ENCODE results near the gene CHCT1. TPM values are rescaled to one million over a fixed set of nuclear protein-coding genes. Genes with fewer than 3 reads are reported as not detected.

The CHCT1 gene
- polyA plus RNA-seq, 1 of the 3 experiments (the other 2 are of a cell fraction), result not detected

DNA sequence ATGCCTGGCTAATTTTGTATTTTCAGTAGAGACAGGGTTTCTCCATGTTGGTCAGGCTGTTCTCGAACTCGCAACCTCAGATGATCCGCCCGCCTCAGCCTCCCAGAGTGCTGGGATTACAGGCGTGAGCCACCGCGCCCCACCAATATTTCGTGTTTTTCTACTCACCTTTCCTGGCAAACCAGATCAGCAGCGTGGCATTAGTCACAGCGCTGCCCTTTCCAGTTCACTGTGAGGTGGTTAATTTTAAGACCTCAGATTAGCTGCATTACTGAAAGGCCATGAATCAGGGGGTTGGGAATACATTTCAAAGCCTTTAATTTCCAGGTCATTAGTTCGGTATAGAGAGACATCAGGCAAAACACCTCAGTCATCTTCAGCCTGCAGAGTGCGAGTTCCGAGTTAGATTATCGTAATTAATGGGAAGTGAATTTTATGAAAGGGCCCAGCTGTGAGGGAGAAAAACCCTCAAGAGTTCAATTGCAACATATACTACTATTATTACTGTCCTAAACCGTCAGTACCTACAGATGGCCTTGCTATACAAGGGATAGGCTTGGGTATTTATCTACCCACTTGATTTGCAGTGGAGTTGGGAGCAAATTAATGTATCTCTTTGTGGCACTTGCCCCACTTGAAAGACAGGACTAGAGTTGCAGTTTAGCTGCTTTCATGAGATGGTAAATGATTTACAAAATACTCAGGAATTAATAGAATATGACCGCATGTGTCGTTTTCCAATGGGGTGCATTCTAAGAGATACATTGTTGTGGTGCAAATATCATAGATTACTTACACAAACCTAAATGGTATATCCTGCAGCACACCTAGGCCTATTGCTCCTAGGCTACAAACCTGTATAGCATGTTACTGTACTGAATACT lies 28.2 kb upstream of the CHCT1 start:
- H3K9me2 ChIP-seq, result no peaks in the 10 kb centered on the region
- H3K9me3 ChIP-seq, result no peaks in the 10 kb centered on the region
- ChIA-PET POLR2A (no interaction called here), CTCF (interaction anchor here (1.0 to 2.1 kb wide), 2 partner anchors 27 to 163 kb away, joined by 3 to 6 read pairs; no protein-coding TSS in a partner anchor)
- no peak for TF ChIP-seq TAF1 (IDR thresholded peaks at IDR 0.05; ENCODE audit: borderline replicate concordance, low read depth, low read length)
- H3K36me3 ChIP-seq (replicated peaks in 1 of 2; ENCODE audit: control insufficient read depth in 1 of 2, insufficient read depth in 2 of 2, low read length in 1 of 2), result no peaks in the 10 kb centered on the region
- peaks cover 9% of the 10 kb centered on the region for H4K20me1 ChIP-seq (ENCODE audit: insufficient read depth)
- no peak overlapping the region for H3K4me2 ChIP-seq
- H3K4me3 ChIP-seq (ENCODE audit: low read depth in 2 of 2, low read length in 1 of 2), result no peak overlapping the region
- no peak overlapping the region for H3K9ac ChIP-seq
- no peaks in the 10 kb centered on the region for H3K27me3 ChIP-seq (ENCODE audit: insufficient read depth)
- WGBS (ENCODE audit: low lambda C conversion rate), result 95% methylated on average over 17 of the region's 17 CpGs
- no peak overlapping the region for H2AFZ ChIP-seq (ENCODE audit: low read depth)
- H3K79me2 ChIP-seq (ENCODE audit: insufficient read depth), result peaks cover 26% of the 10 kb centered on the region
- H3K4me1 ChIP-seq (ENCODE audit: control insufficient read depth in 1 of 2, insufficient read depth in 2 of 2, low read depth in 1 of 2, low read length in 1 of 2), result peaks cover 2 to 13% of the 10 kb centered on the region in 2 experiments
- no peak overlapping the region; a peak in 1 of 4 replicates for H3K27ac ChIP-seq (ENCODE audit: low read depth in 2 of 2, low read length in 1 of 2)
- DNase-seq, result no peak
- H3F3A ChIP-seq (replicated peaks; ENCODE audit: insufficient read depth), result peaks cover 21% of the 10 kb centered on the region

- TF ChIP-seq MEF2A (IDR thresholded peaks at IDR 0.05; ENCODE audit: borderline replicate concordance, low read depth), result no peak
- TF ChIP-seq, protein P1, sequence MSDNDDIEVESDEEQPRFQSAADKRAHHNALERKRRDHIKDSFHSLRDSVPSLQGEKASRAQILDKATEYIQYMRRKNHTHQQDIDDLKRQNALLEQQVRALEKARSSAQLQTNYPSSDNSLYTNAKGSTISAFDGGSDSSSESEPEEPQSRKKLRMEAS (IDR thresholded peaks at IDR 0.05; ENCODE audit: low read depth), result no peak
- no peak overlapping the region for H3K9ac ChIP-seq
- 86% methylated on average over 4 of the region's 4 CpGs for WGBS (ENCODE audit: low lambda C conversion rate)
- ChIA-PET CTCF (interaction anchor here (0.6 to 2.1 kb wide), 3 partner anchors 26 to 169 kb away, joined by 3 to 11 read pairs (median 3); no protein-coding TSS in a partner anchor), POLR2A (no interaction called here)
- no peaks in the 10 kb centered on the region; the same call in 1 of the 2 replicates for H4K20me1 ChIP-seq (ENCODE audit: insufficient read depth)
- no peak overlapping the region for H3K27ac ChIP-seq (ENCODE audit: low read depth in 2 of 2, low read length in 1 of 2)
- H3K9me2 ChIP-seq, result no peaks in the 10 kb centered on the region
- H3K36me3 ChIP-seq (replicated peaks in 1 of 2; ENCODE audit: control insufficient read depth in 1 of 2, insufficient read depth in 2 of 2, low read length in 1 of 2), result no peaks in the 10 kb centered on the region
- peaks cover 11% of the 10 kb centered on the region for H3K79me2 ChIP-seq (ENCODE audit: insufficient read depth)
- no peak overlapping the region for H3K4me3 ChIP-seq (ENCODE audit: low read depth in 2 of 2, low read length in 1 of 2)
- H3K27me3 ChIP-seq (ENCODE audit: insufficient read depth), result no peaks in the 10 kb centered on the region
- H3K4me2 ChIP-seq, result no peak overlapping the region
- peaks cover 0 to 7% of the 10 kb centered on the region in 2 experiments; a peak in 2 of 4 replicates for H3K4me1 ChIP-seq (ENCODE audit: control insufficient read depth in 1 of 2, insufficient read depth in 2 of 2, low read depth in 1 of 2, low read length in 1 of 2)
- peaks cover 18% of the 10 kb centered on the region for H3F3A ChIP-seq (replicated peaks; ENCODE audit: insufficient read depth)
- H2AFZ ChIP-seq (ENCODE audit: low read depth), result no peak overlapping the region
- DNase-seq, result no peak
- no peaks in the 10 kb centered on the region for H3K9me3 ChIP-seq
These were observed 26.7 kb upstream of the CHCT1 start for GRCh38 chr17:60395508-60396065.

DNA sequence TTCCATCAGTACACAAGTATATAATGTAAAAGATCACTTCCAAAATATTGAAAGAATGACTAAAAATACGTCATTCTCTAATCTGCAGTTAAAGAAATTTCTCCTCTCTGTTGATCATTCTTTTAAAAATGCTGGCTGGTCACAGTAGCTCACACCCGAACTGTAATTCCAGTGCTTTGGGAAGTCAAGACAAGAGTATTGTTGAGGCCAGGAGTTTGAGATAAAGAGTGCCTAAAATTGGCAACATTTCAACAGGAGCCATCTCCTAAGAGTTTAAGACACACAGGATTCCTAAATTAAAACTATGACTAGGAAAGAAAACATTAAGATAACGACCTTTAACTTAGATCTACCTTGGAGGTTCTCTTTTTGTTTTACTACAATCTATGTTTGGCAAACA lies 25.9 kb upstream of the CHCT1 start:
- ChIA-PET POLR2A (no interaction called here), CTCF (interaction anchor here (0.6 to 2.1 kb wide), 3 partner anchors 25 to 324 kb away, joined by 3 to 11 read pairs (median 3); no protein-coding TSS in a partner anchor)
- TF ChIP-seq RFX5 (IDR thresholded peaks at IDR 0.05; ENCODE audit: low read length), result no peak
- no peak for TF ChIP-seq MEF2A (IDR thresholded peaks at IDR 0.05; ENCODE audit: borderline replicate concordance, low read depth)
- TF ChIP-seq POLR2AphosphoS5 (IDR thresholded peaks at IDR 0.05; ENCODE audit: low read depth, low read length), result no peak
- TF ChIP-seq TEAD4 (IDR thresholded peaks at IDR 0.05; ENCODE audit: borderline replicate concordance, insufficient read depth), result no peak
- no peak for TF ChIP-seq MXI1 (IDR thresholded peaks at IDR 0.05; ENCODE audit: low read depth, low read length)
- TF ChIP-seq, protein P2, sequence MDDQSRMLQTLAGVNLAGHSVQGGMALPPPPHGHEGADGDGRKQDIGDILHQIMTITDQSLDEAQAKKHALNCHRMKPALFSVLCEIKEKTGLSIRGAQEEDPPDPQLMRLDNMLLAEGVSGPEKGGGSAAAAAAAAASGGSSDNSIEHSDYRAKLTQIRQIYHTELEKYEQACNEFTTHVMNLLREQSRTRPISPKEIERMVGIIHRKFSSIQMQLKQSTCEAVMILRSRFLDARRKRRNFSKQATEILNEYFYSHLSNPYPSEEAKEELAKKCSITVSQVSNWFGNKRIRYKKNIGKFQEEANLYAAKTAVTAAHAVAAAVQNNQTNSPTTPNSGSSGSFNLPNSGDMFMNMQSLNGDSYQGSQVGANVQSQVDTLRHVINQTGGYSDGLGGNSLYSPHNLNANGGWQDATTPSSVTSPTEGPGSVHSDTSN (IDR thresholded peaks at IDR 0.05), result no peak
- TF ChIP-seq RCOR1 (IDR thresholded peaks at IDR 0.05; ENCODE audit: low read length), result no peak
- no peak for TF ChIP-seq EP300 (IDR thresholded peaks at IDR 0.05; ENCODE audit: borderline replicate concordance in 1 of 2, low read depth in 1 of 2, low read length in 1 of 2)
- TF ChIP-seq CHD2 (IDR thresholded peaks at IDR 0.05; ENCODE audit: low read length, partially characterized antibody), result no peak
- TF ChIP-seq ELF1 (IDR thresholded peaks at IDR 0.05), result no peak
- TF ChIP-seq NFIC (IDR thresholded peaks at IDR 0.05; ENCODE audit: borderline replicate concordance), result no peak
- no peak for TF ChIP-seq SMC3 (IDR thresholded peaks at IDR 0.05; ENCODE audit: low read depth, low read length)
- no peak for TF ChIP-seq IRF3 (IDR thresholded peaks at IDR 0.05; ENCODE audit: low read depth, low read length)
- TF ChIP-seq CTCF (IDR thresholded peaks at IDR 0.05), result no peak

More for the DNA sequence above, 25.9 kb upstream of the CHCT1 start:
- Histone ChIP-seq H3K4me2 (no peak overlapping the region), H3F3A (replicated peaks; ENCODE audit: insufficient read depth) (peaks cover 13% of the 10 kb centered on the region), H3K27me3 (ENCODE audit: insufficient read depth) (no peaks in the 10 kb centered on the region), H3K9ac (no peak overlapping the region), H3K79me2 (ENCODE audit: insufficient read depth) (peaks cover 3% of the 10 kb centered on the region; the same call in 1 of the 2 replicates), H3K36me3 (replicated peaks in 1 of 2; ENCODE audit: control insufficient read depth in 1 of 2, insufficient read depth in 2 of 2, low read length in 1 of 2) (no peaks in the 10 kb centered on the region), H3K9me2 (no peaks in the 10 kb centered on the region), H3K27ac (ENCODE audit: low read depth in 2 of 2, low read length in 1 of 2) (no peak overlapping the region), H3K9me3 (no peaks in the 10 kb centered on the region), H3K4me3 (ENCODE audit: low read depth in 2 of 2, low read length in 1 of 2) (no peak overlapping the region), H2AFZ (ENCODE audit: low read depth) (no peak overlapping the region), H4K20me1 (ENCODE audit: insufficient read depth) (no peaks in the 10 kb centered on the region), H3K4me1 (ENCODE audit: control insufficient read depth in 1 of 2, insufficient read depth in 2 of 2, low read depth in 1 of 2, low read length in 1 of 2) (peaks cover 0 to 5% of the 10 kb centered on the region in 2 experiments; a peak in 2 of 4 replicates)
- 77% methylated on average over 3 of the region's 3 CpGs for WGBS (ENCODE audit: low lambda C conversion rate)
- no peak for DNase-seq
